ENCODE results near the gene AGPAT4. TPM values are rescaled to one million over a fixed set of nuclear protein-coding genes. Genes with fewer than 3 reads are reported as not detected.

AGPAT4 gene
- total and polyA plus RNA-seq, 7 donors, result under 0.01 to 16.6 (median 6.9) TPM

- H3K4me3 ChIP-seq, result no peak overlapping the region
- H3K4me1 ChIP-seq, result no peaks in the 10 kb centered on the region
- DNase-seq, result no peak
- peaks cover 0 to 53% (median 10%) of the 10 kb centered on the region in 4 donors for H3K36me3 ChIP-seq
- 95 to 96% methylated on average over 17 of the region's 17 CpGs for WGBS, 2 donors
- H3K9me3 ChIP-seq, result no peaks in the 10 kb centered on the region
- no peak for TF ChIP-seq EP300 (IDR thresholded peaks at IDR 0.05)
- no peak for TF ChIP-seq POLR2AphosphoS5 (IDR thresholded peaks at IDR 0.05)
- no peak for TF ChIP-seq POLR2A (IDR thresholded peaks at IDR 0.05)
- no peak for TF ChIP-seq CTCF (IDR thresholded peaks at IDR 0.05)
- no peaks in the 10 kb centered on the region for H3K27me3 ChIP-seq
- no peak overlapping the region for H3K27ac ChIP-seq
- intact Hi-C loops (cut with DNase I), result no loop called here
Observed at GRCh38 chr6:161134550-161135298, 139.1 kb downstream of the AGPAT4 start.

- WGBS, 2 donors, result 93 to 94% methylated on average over 9 of the region's 9 CpGs
- TF ChIP-seq EP300 (IDR thresholded peaks at IDR 0.05), result no peak
- TF ChIP-seq CTCF (IDR thresholded peaks at IDR 0.05), result no peak
- no peak for TF ChIP-seq POLR2AphosphoS5 (IDR thresholded peaks at IDR 0.05)
- intact Hi-C loops (cut with DNase I), result no loop called here
- no peaks in the 10 kb centered on the region for H3K9me3 ChIP-seq
- H3K27me3 ChIP-seq, result no peaks in the 10 kb centered on the region
- no peaks in the 10 kb centered on the region for H3K4me1 ChIP-seq
- H3K4me3 ChIP-seq, result no peak overlapping the region
- H3K36me3 ChIP-seq, result peaks cover 0 to 47% (median 9%) of the 10 kb centered on the region in 4 donors
- no peak for DNase-seq
- H3K27ac ChIP-seq, result no peak overlapping the region
Observed at GRCh38 chr6:161133963-161134362, 139.9 kb downstream of the AGPAT4 start.

GRCh38 chr6:161132384-161132783 lies 141.5 kb downstream of the AGPAT4 start:
- intact Hi-C loops (cut with DNase I), result no loop called here
- Histone ChIP-seq H3K27me3 (no peaks in the 10 kb centered on the region), H3K36me3 (peaks cover 0 to 38% (median 6%) of the 10 kb centered on the region in 4 donors), H3K9me3 (no peaks in the 10 kb centered on the region), H3K4me1 (no peaks in the 10 kb centered on the region), H3K4me3 (no peak overlapping the region), H3K27ac (no peak overlapping the region)
- DNase-seq, result no peak
- 97 to 98% methylated on average over 11 of the region's 11 CpGs for WGBS, 2 donors
- TF ChIP-seq EP300 (IDR thresholded peaks at IDR 0.05) (no peak), POLR2A (IDR thresholded peaks at IDR 0.05) (no peak), CTCF (IDR thresholded peaks at IDR 0.05) (no peak), POLR2AphosphoS5 (IDR thresholded peaks at IDR 0.05) (no peak)

- no peak overlapping the region for H3K27ac ChIP-seq
- no peaks in the 10 kb centered on the region for H3K27me3 ChIP-seq
- no peaks in the 10 kb centered on the region for H3K9me3 ChIP-seq
- TF ChIP-seq EP300 (IDR thresholded peaks at IDR 0.05) (no peak), POLR2A (IDR thresholded peaks at IDR 0.05) (no peak), POLR2AphosphoS5 (IDR thresholded peaks at IDR 0.05) (no peak), CTCF (IDR thresholded peaks at IDR 0.05) (no peak)
- WGBS, 2 donors, result 95 to 98% methylated on average over 3 of the region's 3 CpGs
- DNase-seq, result no peak
- peaks cover 0 to 26% (median under 1%) of the 10 kb centered on the region in 4 donors for H3K36me3 ChIP-seq
- no peak overlapping the region for H3K4me3 ChIP-seq
- intact Hi-C loops (cut with DNase I), result no loop called here
- H3K4me1 ChIP-seq, result no peaks in the 10 kb centered on the region
Observed at GRCh38 chr6:161130967-161131766, 142.7 kb downstream of the AGPAT4 start.
